ENCODE data around the gene TFCP2L1. TPM values are rescaled to one million over a fixed set of nuclear protein-coding genes. Genes with fewer than 3 reads are reported as not detected.
"Not testable (repeated sequence)": the region's sequence is repeated elsewhere in the genome, so short reads cannot be mapped to it uniquely, and the experiment has no call there.

The TFCP2L1 gene
- total and polyA plus RNA-seq, 2 donors (not counting 3 experiments of a cell fraction or from before 2014, with no cell fraction given): not detected

DNA sequence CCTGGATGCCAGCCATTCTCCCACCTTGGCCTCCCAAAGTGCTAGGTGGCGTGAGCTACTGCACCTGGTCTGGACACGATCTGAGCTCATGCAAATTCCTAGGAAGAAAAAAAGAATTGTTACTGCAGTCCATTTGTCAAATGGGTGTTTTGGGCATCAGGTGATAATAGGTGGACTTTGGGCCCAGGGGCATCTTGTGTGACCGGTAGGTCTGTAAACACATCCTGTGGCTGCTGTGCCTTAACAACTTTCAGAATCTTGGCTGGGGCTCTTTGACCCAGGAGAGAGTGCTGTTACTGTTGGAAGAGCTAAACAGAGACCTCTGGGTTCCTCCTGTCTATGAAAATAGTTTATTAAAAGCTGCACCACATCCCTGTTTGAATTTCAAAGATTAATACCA lies 34.9 kb upstream of the TFCP2L1 start:
- no TSS peak for BruUV-seq (replicated peaks)
- no peak for FAIRE-seq
- peaks cover 0 to under 1% of the 10 kb centered on the region in 2 experiments for H3K27me3 ChIP-seq (ENCODE audit: control insufficient read depth in 2 of 2, insufficient read depth in 2 of 2, low read length in 2 of 2)
- intact Hi-C loops (cut with micrococcal nuclease) (loop anchor here (10.0 kb wide), 1 partner anchor 195 kb away; no protein-coding TSS in a partner anchor), dilution Hi-C loops (cut with MboI; ENCODE audit: extremely low pct_ligation_motif_present, low sequenced_read_pairs) (no loop called here)
- no peak for DNase-seq (ENCODE audit: low read depth, low spot score)
- no peak overlapping the region for H3K4me3 ChIP-seq (replicated peaks in 1 of 3; ENCODE audit: insufficient read depth in 1 of 3, low read depth in 1 of 3, low read length in 3 of 3)
- H3K9ac ChIP-seq (replicated peaks; ENCODE audit: extremely low read depth, insufficient read depth, low read length): no peak overlapping the region
- ChIA-PET CTCF (interaction anchor here (2.0 to 2.5 kb wide), 2 partner anchors 191 to 225 kb away, joined by 5 to 7 read pairs; no protein-coding TSS in a partner anchor), POLR2A (no interaction called here)
- H3K4me2 ChIP-seq (ENCODE audit: insufficient read depth, low read length): no peak overlapping the region
- no peaks in the 10 kb centered on the region for H3K9me1 ChIP-seq (replicated peaks; ENCODE audit: control insufficient read depth, extremely low read depth, insufficient read depth, low read length)
- H3K9me3 ChIP-seq (replicated peaks; ENCODE audit: control insufficient read depth, insufficient read depth, low read length): no peaks in the 10 kb centered on the region
- H2AFZ ChIP-seq (ENCODE audit: low read depth, low read length): no peak overlapping the region
- no peaks in the 10 kb centered on the region for H4K20me1 ChIP-seq (replicated peaks; ENCODE audit: control insufficient read depth, extremely low read depth, insufficient read depth, low read length)
- no peaks in the 10 kb centered on the region for H3K4me1 ChIP-seq (ENCODE audit: control insufficient read depth, extremely low read depth, insufficient read depth, low read length)
- no peaks in the 10 kb centered on the region for H3K36me3 ChIP-seq (ENCODE audit: control insufficient read depth in 2 of 2, extremely low read depth in 1 of 2, insufficient read depth in 2 of 2, low read length in 2 of 2)
- no peak overlapping the region for H3K27ac ChIP-seq (ENCODE audit: insufficient read depth, low read depth, low read length)
- no peaks in the 10 kb centered on the region for H3K79me2 ChIP-seq (ENCODE audit: control insufficient read depth, insufficient read depth, low read length)
- TF ChIP-seq FOS (IDR thresholded peaks at IDR 0.05; ENCODE audit: borderline replicate concordance, insufficient read depth, low read length) (no peak), MYC (IDR thresholded peaks at IDR 0.05; ENCODE audit: low read depth, low read length) (no peak)

DNA sequence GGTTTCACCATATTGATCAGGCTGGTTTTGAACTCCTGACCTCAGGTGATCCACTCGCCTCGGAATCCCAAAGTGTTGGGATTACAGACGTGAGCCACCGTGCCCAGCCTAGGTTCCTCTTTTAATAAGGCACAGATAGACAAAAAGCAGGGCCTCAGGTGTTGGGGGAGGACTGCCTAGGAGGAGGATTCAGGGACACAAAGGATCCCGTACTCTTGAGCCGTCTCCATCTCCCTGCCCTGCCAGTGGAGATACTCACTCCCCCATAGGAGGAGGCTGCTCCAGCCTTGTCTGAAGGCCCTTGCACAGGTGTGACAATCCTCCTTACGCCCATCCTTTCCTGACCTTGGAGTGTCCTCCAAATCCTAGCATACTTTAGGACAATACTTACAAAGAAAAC lies 32.0 kb upstream of the TFCP2L1 start:
- Histone ChIP-seq H3K9ac (replicated peaks; ENCODE audit: extremely low read depth, insufficient read depth, low read length) (no peak overlapping the region), H3K27me3 (ENCODE audit: control insufficient read depth in 2 of 2, insufficient read depth in 2 of 2, low read length in 2 of 2) (no peaks in the 10 kb centered on the region), H3K36me3 (ENCODE audit: control insufficient read depth in 2 of 2, extremely low read depth in 1 of 2, insufficient read depth in 2 of 2, low read length in 2 of 2) (no peaks in the 10 kb centered on the region), H2AFZ (ENCODE audit: low read depth, low read length) (no peak overlapping the region), H4K20me1 (replicated peaks; ENCODE audit: control insufficient read depth, extremely low read depth, insufficient read depth, low read length) (no peaks in the 10 kb centered on the region), H3K4me2 (ENCODE audit: insufficient read depth, low read length) (no peak overlapping the region), H3K27ac (ENCODE audit: insufficient read depth, low read depth, low read length) (no peak overlapping the region), H3K4me3 (replicated peaks in 1 of 3; ENCODE audit: insufficient read depth in 1 of 3, low read depth in 1 of 3, low read length in 3 of 3) (no peak overlapping the region), H3K9me3 (replicated peaks; ENCODE audit: control insufficient read depth, insufficient read depth, low read length) (no peaks in the 10 kb centered on the region), H3K4me1 (ENCODE audit: control insufficient read depth, extremely low read depth, insufficient read depth, low read length) (no peaks in the 10 kb centered on the region), H3K79me2 (ENCODE audit: control insufficient read depth, insufficient read depth, low read length) (no peaks in the 10 kb centered on the region), H3K9me1 (replicated peaks; ENCODE audit: control insufficient read depth, extremely low read depth, insufficient read depth, low read length) (no peaks in the 10 kb centered on the region)
- intact Hi-C loops (cut with micrococcal nuclease): no loop called here
- ChIA-PET POLR2A (no interaction called here), CTCF (interaction anchor here (0.7 kb wide), 1 partner anchor 157 kb away, joined by 3 read pairs; no protein-coding TSS in a partner anchor)
- dilution Hi-C loops (cut with MboI; ENCODE audit: extremely low pct_ligation_motif_present, low sequenced_read_pairs): no loop called here
- no peak for TF ChIP-seq FOS (IDR thresholded peaks at IDR 0.05; ENCODE audit: borderline replicate concordance, insufficient read depth, low read length)
- TF ChIP-seq, protein P1, sequence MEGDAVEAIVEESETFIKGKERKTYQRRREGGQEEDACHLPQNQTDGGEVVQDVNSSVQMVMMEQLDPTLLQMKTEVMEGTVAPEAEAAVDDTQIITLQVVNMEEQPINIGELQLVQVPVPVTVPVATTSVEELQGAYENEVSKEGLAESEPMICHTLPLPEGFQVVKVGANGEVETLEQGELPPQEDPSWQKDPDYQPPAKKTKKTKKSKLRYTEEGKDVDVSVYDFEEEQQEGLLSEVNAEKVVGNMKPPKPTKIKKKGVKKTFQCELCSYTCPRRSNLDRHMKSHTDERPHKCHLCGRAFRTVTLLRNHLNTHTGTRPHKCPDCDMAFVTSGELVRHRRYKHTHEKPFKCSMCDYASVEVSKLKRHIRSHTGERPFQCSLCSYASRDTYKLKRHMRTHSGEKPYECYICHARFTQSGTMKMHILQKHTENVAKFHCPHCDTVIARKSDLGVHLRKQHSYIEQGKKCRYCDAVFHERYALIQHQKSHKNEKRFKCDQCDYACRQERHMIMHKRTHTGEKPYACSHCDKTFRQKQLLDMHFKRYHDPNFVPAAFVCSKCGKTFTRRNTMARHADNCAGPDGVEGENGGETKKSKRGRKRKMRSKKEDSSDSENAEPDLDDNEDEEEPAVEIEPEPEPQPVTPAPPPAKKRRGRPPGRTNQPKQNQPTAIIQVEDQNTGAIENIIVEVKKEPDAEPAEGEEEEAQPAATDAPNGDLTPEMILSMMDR (IDR thresholded peaks at IDR 0.05; ENCODE audit: extremely low read depth in 1 of 2, insufficient read depth in 1 of 2, low read depth in 1 of 2, low read length in 2 of 2): no peak
- FAIRE-seq (no peak), DNase-seq (ENCODE audit: low read depth, low spot score) (no peak)
- no TSS peak for BruUV-seq (replicated peaks)

DNA sequence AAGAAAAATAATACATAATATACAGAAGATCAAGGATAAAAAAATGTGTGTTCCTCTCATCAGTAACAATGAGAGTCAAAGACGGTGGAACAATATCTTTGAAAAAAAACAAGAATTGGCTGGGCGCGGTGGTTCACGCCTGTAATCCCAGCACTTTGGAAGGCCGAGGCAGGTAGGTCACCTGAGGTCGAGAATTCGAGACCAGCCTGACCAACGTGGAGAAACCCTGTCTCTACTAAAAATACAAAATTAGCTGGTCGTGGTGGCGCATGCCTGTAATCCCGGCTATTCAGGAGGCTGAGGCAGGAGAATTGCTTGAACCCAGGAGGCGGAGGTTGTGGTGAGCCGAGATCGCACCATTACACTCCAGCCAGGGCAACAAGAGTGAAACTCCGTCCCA lies 28.7 kb upstream of the TFCP2L1 start:
- H3K9ac ChIP-seq (replicated peaks; ENCODE audit: extremely low read depth, insufficient read depth, low read length); H3K79me2 ChIP-seq (ENCODE audit: control insufficient read depth, insufficient read depth, low read length); FAIRE-seq; BruUV-seq (replicated peaks); H3K4me1 ChIP-seq (ENCODE audit: control insufficient read depth, extremely low read depth, insufficient read depth, low read length); H3K9me3 ChIP-seq (replicated peaks; ENCODE audit: control insufficient read depth, insufficient read depth, low read length); H3K4me2 ChIP-seq (ENCODE audit: insufficient read depth, low read length); H3K4me3 ChIP-seq (replicated peaks in 1 of 3; ENCODE audit: insufficient read depth in 1 of 3, low read depth in 1 of 3, low read length in 3 of 3); H3K27me3 ChIP-seq (ENCODE audit: control insufficient read depth in 2 of 2, insufficient read depth in 2 of 2, low read length in 2 of 2); H3K27ac ChIP-seq (ENCODE audit: insufficient read depth, low read depth, low read length); DNase-seq (ENCODE audit: low read depth, low spot score); H3K36me3 ChIP-seq (ENCODE audit: control insufficient read depth in 2 of 2, extremely low read depth in 1 of 2, insufficient read depth in 2 of 2, low read length in 2 of 2); H2AFZ ChIP-seq (ENCODE audit: low read depth, low read length); dilution Hi-C loops (cut with MboI; ENCODE audit: extremely low pct_ligation_motif_present, low sequenced_read_pairs); intact Hi-C loops (cut with micrococcal nuclease); POLR2A ChIA-PET; H4K20me1 ChIP-seq (replicated peaks; ENCODE audit: control insufficient read depth, extremely low read depth, insufficient read depth, low read length); H3K9me1 ChIP-seq (replicated peaks; ENCODE audit: control insufficient read depth, extremely low read depth, insufficient read depth, low read length): not testable (repeated sequence)
- CTCF ChIA-PET: interaction anchor here (1.1 kb wide), 1 partner anchor 43 kb away, joined by 3 read pairs; no protein-coding TSS in a partner anchor

Data from endothelial cell of umbilical vein (primary cell).